Measurements from ENCODE around the gene UPF3A. TPM values are rescaled to one million over a fixed set of nuclear protein-coding genes. Genes with fewer than 3 reads are reported as not detected.
A peak's percentile ranks its signal among the peaks of the same experiment; 100 is the strongest.
"Not testable (repeated sequence)": the region's sequence is repeated elsewhere in the genome, so short reads cannot be mapped to it uniquely, and the experiment has no call there.

Gene UPF3A
- total and polyA plus RNA-seq, 4 experiments from 2014 or later: 11.2 to 91.2 (median 60.2) TPM

- Histone ChIP-seq H3K27me3 (ENCODE audit: insufficient read depth, low read length) (no peaks in the 10 kb centered on the region), H3K9me3 (ENCODE audit: control insufficient read depth in 1 of 2, low read length in 2 of 2) (no peaks in the 10 kb centered on the region), H3K27ac (ENCODE audit: low read depth, low read length) (peak overlapping the region; percentile 11), H3K4me3 (ENCODE audit: low read length in 2 of 2) (peak overlapping the region in 1 of 2 donors; percentile 20), H3K36me3 (ENCODE audit: insufficient read depth, low read length) (peaks cover 38% of the 10 kb centered on the region), H3K4me1 (ENCODE audit: insufficient read depth, low read length) (peaks cover 65% of the 10 kb centered on the region)
- H3K36me3 Mint-ChIP-seq: peaks cover 74 to 80% of the 10 kb centered on the region in 2 donors
- ChIA-PET CTCF (ENCODE audit: partially characterized antibody) (no interaction called here), POLR2A (ENCODE audit: partially characterized antibody) (no interaction called here)
- H3K27ac Mint-ChIP-seq: peak overlapping the region; percentile 4 to 89 (median 78)
- peaks cover 41 to 79% (median 56%) of the 10 kb centered on the region in 4 donors for H3K4me1 Mint-ChIP-seq
- no peaks in the 10 kb centered on the region for H3K9me3 Mint-ChIP-seq
- H3K4me3 Mint-ChIP-seq: peak overlapping the region; percentile 37 to 80 (median 69)
- intact Hi-C loops (cut with micrococcal nuclease): no loop called here
- peak; percentile 41 to 59 (median 45) for DNase-seq
- H3K27me3 Mint-ChIP-seq: no peaks in the 10 kb centered on the region
Measured at GRCh38 chr13:114263578-114263977, 17.8 kb upstream of the UPF3A start.

DNA sequence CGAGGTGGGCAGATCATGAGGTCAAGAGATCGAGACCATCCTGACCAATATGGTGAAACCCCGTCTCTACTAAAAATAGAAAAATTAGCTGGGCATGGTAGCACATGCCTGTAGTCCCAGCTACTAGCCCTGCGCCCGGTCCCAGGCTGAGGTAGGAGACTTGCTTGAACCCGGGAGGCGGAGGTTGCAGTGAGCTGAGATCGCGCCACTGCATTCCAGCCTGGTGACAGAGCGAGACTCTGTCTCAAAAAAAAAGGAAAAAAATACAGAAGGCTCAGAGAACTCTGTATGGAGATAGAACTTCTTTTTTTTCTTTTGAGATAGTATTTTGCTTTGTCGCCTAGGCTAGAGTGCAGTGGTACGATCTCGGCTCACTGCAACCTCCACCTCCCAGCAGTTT is 17.1 kb upstream of the UPF3A start:
- H3K27ac Mint-ChIP-seq; H3K27me3 ChIP-seq (ENCODE audit: insufficient read depth, low read length); H3K27ac ChIP-seq (ENCODE audit: low read depth, low read length); DNase-seq; intact Hi-C loops (cut with micrococcal nuclease); H3K4me3 Mint-ChIP-seq; POLR2A ChIA-PET (ENCODE audit: partially characterized antibody); H3K27me3 Mint-ChIP-seq; H3K4me3 ChIP-seq (ENCODE audit: low read length in 2 of 2); H3K9me3 Mint-ChIP-seq; H3K9me3 ChIP-seq (ENCODE audit: control insufficient read depth in 1 of 2, low read length in 2 of 2); CTCF ChIA-PET (ENCODE audit: partially characterized antibody): not testable (repeated sequence)
- H3K36me3 ChIP-seq (ENCODE audit: insufficient read depth, low read length): peaks cover 34% of the 10 kb centered on the region
- H3K4me1 ChIP-seq (ENCODE audit: insufficient read depth, low read length): peaks cover 71% of the 10 kb centered on the region
- H3K4me1 Mint-ChIP-seq: peaks cover 43 to 85% (median 61%) of the 10 kb centered on the region in 4 donors
- peaks cover 77 to 81% of the 10 kb centered on the region in 2 donors for H3K36me3 Mint-ChIP-seq

GRCh38 chr13:114264886-114265611 is 16.4 kb upstream of the UPF3A start:
- ChIA-PET POLR2A (ENCODE audit: partially characterized antibody) (interaction anchor here (2.1 kb wide), 1 partner anchor 17 kb away, joined by 11 read pairs; the partner anchor contains the start of gene UPF3A), CTCF (ENCODE audit: partially characterized antibody) (interaction anchor here (1.2 kb wide), 1 partner anchor 29 kb away, joined by 3 read pairs; no protein-coding TSS in a partner anchor)
- Histone ChIP-seq H3K36me3 (ENCODE audit: insufficient read depth, low read length) (peaks cover 27% of the 10 kb centered on the region), H3K27ac (ENCODE audit: low read depth, low read length) (no peak overlapping the region), H3K4me3 (ENCODE audit: low read length in 2 of 2) (no peak overlapping the region), H3K9me3 (ENCODE audit: control insufficient read depth in 1 of 2, low read length in 2 of 2) (no peaks in the 10 kb centered on the region), H3K4me1 (ENCODE audit: insufficient read depth, low read length) (peaks cover 65% of the 10 kb centered on the region), H3K27me3 (ENCODE audit: insufficient read depth, low read length) (no peaks in the 10 kb centered on the region)
- peaks cover 42 to 80% (median 56%) of the 10 kb centered on the region in 4 donors for H3K4me1 Mint-ChIP-seq
- H3K36me3 Mint-ChIP-seq: peaks cover 73 to 77% of the 10 kb centered on the region in 2 donors
- intact Hi-C loops (cut with micrococcal nuclease): no loop called here
- H3K9me3 Mint-ChIP-seq: no peaks in the 10 kb centered on the region
- DNase-seq: no peak
- H3K4me3 Mint-ChIP-seq: peak overlapping the region in 2 of 8 donors; percentile 13 to 59
- H3K27me3 Mint-ChIP-seq: no peaks in the 10 kb centered on the region
- H3K27ac Mint-ChIP-seq: peak overlapping the region in 2 of 7 donors; percentile 39 to 41

GRCh38 chr13:114266241-114266640 is 15.2 kb upstream of the UPF3A start:
- Histone ChIP-seq H3K4me1 (ENCODE audit: insufficient read depth, low read length) (peaks cover 57% of the 10 kb centered on the region), H3K4me3 (ENCODE audit: low read length in 2 of 2) (no peak overlapping the region), H3K27me3 (ENCODE audit: insufficient read depth, low read length) (no peaks in the 10 kb centered on the region), H3K36me3 (ENCODE audit: insufficient read depth, low read length) (peaks cover 17% of the 10 kb centered on the region), H3K27ac (ENCODE audit: low read depth, low read length) (no peak overlapping the region), H3K9me3 (ENCODE audit: control insufficient read depth in 1 of 2, low read length in 2 of 2) (no peaks in the 10 kb centered on the region)
- H3K27me3 Mint-ChIP-seq: no peaks in the 10 kb centered on the region
- H3K9me3 Mint-ChIP-seq: no peaks in the 10 kb centered on the region
- ChIA-PET POLR2A (ENCODE audit: partially characterized antibody) (interaction anchor here (1.0 to 2.1 kb wide), 2 partner anchors 12 to 15 kb away, joined by 7 to 11 read pairs; partner anchors contain the start of gene UPF3A), CTCF (ENCODE audit: partially characterized antibody) (interaction anchor here (1.2 to 1.6 kb wide), 2 partner anchors 14 to 30 kb away, joined by 3 read pairs; no protein-coding TSS in a partner anchor)
- peaks cover 36 to 68% (median 48%) of the 10 kb centered on the region in 4 donors for H3K4me1 Mint-ChIP-seq
- H3K36me3 Mint-ChIP-seq: peaks cover 67 to 71% of the 10 kb centered on the region in 2 donors
- H3K4me3 Mint-ChIP-seq: peak overlapping the region in 7 of 8 donors; percentile 20 to 78 (median 58)
- DNase-seq: peak in 1 of 5 donors; percentile 38
- intact Hi-C loops (cut with micrococcal nuclease): loop anchor here (2.0 kb wide), 1 partner anchor 15 kb away; the partner anchor contains the start of gene UPF3A
- peak overlapping the region in 5 of 7 donors; percentile 22 to 75 (median 55) for H3K27ac Mint-ChIP-seq

DNA sequence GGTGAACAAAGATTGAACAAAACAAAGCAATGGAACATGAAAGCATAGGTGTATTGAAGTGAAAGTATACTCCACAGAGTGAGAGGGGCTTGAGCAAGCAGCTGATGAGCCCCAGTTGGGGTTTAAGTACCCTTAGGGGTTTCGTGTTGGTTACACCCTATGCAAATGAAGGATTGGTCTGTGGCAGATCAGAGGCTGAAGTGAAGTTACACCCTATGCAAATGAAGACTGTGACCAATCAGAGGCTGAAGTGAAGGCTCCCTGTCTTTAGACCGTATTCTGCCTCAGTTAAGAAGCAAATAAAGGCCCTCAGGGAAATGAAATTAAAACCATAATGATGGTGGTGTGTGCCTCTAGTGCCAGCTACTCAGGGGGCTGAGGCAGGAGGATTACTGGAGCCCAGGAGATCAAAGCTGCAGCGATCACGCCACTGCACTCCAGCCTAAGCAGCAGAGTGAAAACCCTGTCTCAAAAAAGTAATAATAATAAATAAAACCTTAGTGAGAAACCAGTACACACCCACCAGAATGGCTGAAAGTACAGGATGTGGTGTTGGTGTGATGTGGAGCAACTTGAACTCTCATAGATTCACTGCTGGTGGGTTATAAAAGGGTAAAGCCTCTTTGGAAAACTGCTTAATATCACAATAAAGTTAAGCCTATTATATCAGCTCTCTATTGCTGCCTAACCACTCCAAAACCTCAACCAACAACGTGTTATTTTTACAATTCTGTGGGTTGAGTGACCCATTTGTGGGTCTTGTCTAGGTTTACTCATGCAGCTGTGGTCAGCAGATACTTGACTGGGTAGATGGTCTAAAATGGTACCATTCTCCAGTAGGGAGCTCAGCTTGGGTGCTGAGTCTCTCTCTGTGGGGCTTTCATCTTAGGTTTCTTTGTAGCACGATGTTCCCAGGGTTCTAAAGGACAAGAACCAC is 12.8 kb upstream of the UPF3A start:
- intact Hi-C loops (cut with micrococcal nuclease): no loop called here

DNA sequence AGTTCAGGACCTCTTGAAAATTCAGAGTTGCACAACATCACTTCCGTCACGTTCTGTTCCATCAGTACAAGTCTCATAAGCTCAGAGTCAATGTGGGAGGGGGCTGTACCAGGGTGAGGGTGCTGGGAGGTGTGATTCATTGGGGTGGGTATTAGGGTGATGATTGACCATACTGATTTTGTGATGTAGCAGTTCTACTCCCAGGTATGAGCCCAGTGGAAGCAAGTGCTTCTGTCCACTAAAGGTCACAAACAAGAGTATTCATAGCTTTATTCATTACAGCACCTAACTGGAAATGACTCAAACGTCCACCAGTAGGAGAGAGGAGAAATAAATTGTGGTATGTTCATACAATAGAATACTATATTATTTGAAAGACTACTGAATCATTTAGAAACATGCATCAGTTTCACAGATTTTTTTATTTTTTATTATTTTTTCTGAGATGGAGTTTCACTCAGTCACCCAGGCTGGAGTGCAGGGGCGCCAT is 12.1 kb upstream of the UPF3A start:
- ChIA-PET CTCF (ENCODE audit: partially characterized antibody) (no interaction called here), POLR2A (ENCODE audit: partially characterized antibody) (interaction anchor here (1.4 to 3.0 kb wide), 2 partner anchors 11 to 46 kb away, joined by 5 to 27 read pairs; partner anchors contain the start of gene UPF3A)
- no peak for DNase-seq
- Histone ChIP-seq H3K4me3 (ENCODE audit: low read length in 2 of 2) (no peak overlapping the region), H3K27me3 (ENCODE audit: insufficient read depth, low read length) (no peaks in the 10 kb centered on the region), H3K27ac (ENCODE audit: low read depth, low read length) (no peak overlapping the region), H3K9me3 (ENCODE audit: control insufficient read depth in 1 of 2, low read length in 2 of 2) (no peaks in the 10 kb centered on the region), H3K36me3 (ENCODE audit: insufficient read depth, low read length) (peaks cover 25% of the 10 kb centered on the region), H3K4me1 (ENCODE audit: insufficient read depth, low read length) (peaks cover 27% of the 10 kb centered on the region)
- Mint-ChIP-seq H3K36me3 (peaks cover 65 to 68% of the 10 kb centered on the region in 2 donors), H3K4me3 (peak overlapping the region in 4 of 8 donors; percentile 36 to 52 (median 43)), H3K9me3 (no peaks in the 10 kb centered on the region), H3K27me3 (no peaks in the 10 kb centered on the region), H3K27ac (peak overlapping the region; percentile 9 to 89 (median 69)), H3K4me1 (peaks cover 16 to 42% (median 28%) of the 10 kb centered on the region in 4 donors)
- intact Hi-C loops (cut with micrococcal nuclease): no loop called here

More for the DNA sequence above, 12.8 kb upstream of the UPF3A start:
- H3K27ac Mint-ChIP-seq: peak overlapping the region; percentile 60 to 89 (median 76)
- H3K4me1 Mint-ChIP-seq: peaks cover 19 to 46% (median 31%) of the 10 kb centered on the region in 4 donors
- H3K36me3 Mint-ChIP-seq: peaks cover 67 to 69% of the 10 kb centered on the region in 2 donors
- ChIA-PET CTCF (ENCODE audit: partially characterized antibody) (no interaction called here), POLR2A (ENCODE audit: partially characterized antibody) (interaction anchor here (1.0 to 3.0 kb wide), 3 partner anchors 12 to 47 kb away, joined by 3 to 27 read pairs (median 5); partner anchors contain the start of gene UPF3A)
- peak; percentile 21 to 51 (median 35) for DNase-seq
- H3K9me3 Mint-ChIP-seq: no peaks in the 10 kb centered on the region
- peak overlapping the region; percentile 51 to 83 (median 72) for H3K4me3 Mint-ChIP-seq
- Histone ChIP-seq H3K27ac (ENCODE audit: low read depth, low read length) (peak overlapping the region; percentile 5), H3K27me3 (ENCODE audit: insufficient read depth, low read length) (no peaks in the 10 kb centered on the region), H3K4me3 (ENCODE audit: low read length in 2 of 2) (peak overlapping the region in 1 of 2 donors; percentile 30), H3K4me1 (ENCODE audit: insufficient read depth, low read length) (peaks cover 33% of the 10 kb centered on the region), H3K9me3 (ENCODE audit: control insufficient read depth in 1 of 2, low read length in 2 of 2) (no peaks in the 10 kb centered on the region), H3K36me3 (ENCODE audit: insufficient read depth, low read length) (peaks cover 25% of the 10 kb centered on the region)
- no peaks in the 10 kb centered on the region for H3K27me3 Mint-ChIP-seq
